Limb (tissue), 2 donors: Measurements from ENCODE around the gene LRRN2.
A peak's percentile ranks its signal among the peaks of the same experiment; 100 is the strongest.

Experiments used
- DNase-seq, 2 donors: peaks; one replicate each; pipeline ENCODE4 v3.0.0-alpha.2; 2016; ENCODE audit errors: extremely low spot score in 2 of 2

LRRN2 gene

DNA sequence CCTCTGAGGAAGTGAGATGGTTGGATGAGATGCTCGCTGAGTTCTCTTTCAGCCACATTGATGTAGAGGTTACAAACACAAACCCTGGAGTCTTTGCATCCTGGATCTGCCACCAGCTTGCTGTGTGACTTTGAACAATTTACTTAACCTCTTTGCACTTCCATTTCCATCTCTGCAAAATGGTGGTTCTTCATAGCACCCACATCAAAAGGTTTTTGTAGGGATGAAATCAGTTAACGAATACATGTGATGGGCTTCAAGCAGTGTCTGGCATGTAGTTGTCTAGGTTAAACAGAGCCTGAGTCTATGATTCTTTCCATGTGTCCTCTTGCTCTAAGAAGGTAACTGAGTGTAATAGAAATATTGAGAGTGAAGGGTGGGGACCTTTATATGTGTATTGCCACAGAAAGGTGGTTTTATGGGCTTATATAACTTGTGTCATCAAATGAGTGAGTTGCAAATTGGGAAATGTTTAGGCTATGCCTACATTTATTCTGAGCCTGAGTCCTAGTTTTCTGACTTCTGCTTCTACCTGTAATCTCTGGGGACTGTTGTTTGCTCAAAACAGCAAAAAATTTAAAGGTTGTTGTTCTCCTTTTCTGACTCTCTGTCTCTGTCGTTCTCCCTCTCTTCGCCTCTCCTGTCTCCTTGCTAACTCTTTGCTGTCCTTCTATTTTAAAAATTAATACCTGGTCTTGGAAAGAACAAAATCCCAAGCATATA lies 27.3 kb upstream of the LRRN2 start:
- no peak for DNase-seq

DNA sequence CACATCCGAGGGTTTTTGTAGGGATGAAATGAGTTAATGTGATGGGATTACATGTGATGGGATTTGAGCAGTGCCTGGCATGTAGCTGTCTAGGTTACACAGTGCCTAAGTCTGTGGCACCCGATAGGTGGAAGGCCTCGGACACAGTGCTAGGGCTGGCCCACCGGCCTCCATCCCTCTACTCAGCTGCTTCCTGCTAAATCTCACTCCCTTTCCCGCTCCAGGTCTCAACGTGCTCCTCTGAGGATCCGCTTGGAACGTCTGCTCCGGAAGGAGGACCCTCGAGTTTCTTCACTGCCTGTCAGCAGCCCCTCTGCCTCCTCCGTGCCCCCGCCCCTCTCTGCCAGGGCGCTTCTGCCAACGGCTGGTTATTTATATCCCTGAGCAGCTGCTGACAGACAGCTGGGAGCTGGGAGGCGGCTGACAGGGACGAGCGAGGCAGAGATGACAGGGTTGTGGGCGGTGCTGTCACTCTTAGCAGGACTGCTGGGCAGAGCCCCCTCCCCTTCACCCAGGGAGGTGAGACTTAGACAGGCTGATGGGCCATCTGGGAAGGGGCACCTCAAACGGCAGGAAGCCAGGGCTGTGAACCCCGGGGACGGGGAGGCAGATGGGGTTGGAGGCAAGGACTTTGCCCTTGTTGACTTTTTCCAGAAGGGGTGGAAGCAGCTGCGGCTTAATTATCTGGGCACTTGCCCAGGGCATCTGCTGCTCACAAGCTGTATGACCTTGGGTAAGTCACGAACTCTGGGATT lies 26.6 kb upstream of the LRRN2 start:
- peak; percentile 66 to 71 for DNase-seq

DNA sequence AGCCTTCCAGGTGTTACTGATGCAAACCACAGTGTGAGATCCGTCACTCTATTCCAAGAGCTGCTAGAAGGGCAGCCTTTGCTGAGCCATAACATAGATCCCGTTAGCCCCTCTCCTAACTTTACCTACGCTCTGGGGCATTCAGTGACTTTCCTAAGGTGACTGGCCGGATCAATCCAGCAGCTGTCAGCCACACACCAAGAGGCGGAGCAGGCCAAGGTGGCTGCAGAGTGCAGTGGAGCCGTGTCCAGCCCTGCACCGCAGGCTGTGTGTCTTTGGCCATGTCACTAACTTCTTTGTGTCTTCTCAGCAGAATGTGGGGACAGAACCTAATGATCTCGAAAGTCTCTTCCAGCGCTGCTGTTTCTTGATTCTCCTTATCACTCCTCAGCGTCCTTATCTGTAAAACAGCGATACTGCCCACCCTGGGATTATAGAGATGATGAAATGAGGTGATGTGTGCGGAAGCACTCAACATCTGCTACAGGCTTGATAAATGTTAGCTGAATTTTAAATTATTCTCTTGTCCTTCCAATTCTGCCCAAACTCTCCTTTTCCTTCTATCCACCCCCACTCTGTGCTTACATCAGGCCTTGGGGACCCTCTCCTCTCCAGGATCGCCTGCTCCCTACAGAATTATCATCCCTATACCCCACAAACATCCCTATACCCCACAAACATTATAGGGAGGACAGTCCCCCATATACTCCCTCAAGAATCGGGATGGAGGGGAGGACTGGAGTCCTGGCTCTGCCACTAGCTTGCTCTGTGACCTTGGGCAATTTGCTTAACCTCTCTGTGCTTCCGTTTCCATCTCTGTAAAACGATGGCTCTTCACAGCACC lies 25.8 kb upstream of the LRRN2 start:
- no peak for DNase-seq

DNA sequence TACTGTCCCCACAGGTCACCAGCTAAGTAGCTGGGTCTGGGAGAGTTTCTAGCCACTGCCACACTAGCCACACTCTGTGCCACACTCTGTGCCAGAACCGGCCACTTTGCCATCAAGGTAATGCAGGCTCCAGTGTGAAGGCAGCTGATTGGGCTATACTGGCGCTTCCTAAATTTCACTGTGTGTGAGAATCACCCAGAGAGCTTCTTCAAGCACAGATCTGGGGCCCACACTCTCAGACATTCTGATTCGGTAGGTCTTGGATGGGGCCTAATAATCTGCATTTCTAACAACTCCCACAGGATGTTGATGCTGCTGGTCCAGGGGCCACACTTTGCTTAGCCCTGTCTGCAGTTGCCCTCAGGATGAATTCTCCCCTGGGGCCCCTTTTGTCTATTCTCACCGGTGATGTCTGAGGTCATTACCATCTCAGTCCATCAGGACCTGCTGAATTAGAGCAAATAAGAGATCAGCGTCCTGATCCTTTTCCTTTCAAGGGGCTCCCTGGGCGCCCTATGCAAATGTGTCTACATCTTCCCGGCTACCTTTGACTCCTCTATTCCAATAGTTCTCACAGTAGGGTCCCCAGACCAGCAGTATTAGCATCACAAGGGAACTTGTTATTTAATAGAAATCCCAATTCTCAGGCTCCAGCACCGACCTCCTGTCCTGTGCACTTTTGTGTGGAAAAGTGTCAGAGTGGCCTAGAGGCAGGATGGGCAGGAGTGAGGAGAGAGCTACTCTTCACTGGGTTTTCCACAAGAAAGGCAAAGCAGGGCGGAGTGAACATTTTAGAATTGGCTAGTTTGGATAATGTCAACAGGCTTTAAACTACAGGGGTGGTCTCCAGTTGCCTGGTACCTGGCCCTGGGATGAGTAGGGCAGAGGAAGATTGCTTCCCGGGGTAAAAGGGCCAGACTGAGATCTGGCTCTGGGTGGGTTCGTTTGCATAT lies 24.7 kb upstream of the LRRN2 start:
- DNase-seq = no peak

DNA sequence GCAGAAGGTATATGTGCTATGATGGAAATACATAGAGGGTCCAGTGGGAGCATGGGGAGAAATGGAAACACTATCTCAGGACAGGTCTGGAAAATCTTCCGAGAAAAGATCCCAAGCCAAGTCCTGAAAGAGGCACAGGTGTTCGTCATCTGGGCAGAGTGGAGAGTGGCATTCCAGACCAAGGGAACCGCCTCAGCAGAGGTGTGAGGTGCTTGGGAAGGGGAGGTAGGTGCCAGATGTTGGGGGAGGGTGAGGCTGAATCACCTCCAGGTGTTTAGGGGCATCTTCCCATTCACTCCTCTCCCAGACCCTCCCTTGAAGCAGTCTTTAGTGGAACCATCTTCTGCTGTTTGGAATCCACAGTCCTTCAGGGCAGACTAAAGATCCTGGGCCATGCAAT lies 23.5 kb upstream of the LRRN2 start:
- DNase-seq = no peak

DNA sequence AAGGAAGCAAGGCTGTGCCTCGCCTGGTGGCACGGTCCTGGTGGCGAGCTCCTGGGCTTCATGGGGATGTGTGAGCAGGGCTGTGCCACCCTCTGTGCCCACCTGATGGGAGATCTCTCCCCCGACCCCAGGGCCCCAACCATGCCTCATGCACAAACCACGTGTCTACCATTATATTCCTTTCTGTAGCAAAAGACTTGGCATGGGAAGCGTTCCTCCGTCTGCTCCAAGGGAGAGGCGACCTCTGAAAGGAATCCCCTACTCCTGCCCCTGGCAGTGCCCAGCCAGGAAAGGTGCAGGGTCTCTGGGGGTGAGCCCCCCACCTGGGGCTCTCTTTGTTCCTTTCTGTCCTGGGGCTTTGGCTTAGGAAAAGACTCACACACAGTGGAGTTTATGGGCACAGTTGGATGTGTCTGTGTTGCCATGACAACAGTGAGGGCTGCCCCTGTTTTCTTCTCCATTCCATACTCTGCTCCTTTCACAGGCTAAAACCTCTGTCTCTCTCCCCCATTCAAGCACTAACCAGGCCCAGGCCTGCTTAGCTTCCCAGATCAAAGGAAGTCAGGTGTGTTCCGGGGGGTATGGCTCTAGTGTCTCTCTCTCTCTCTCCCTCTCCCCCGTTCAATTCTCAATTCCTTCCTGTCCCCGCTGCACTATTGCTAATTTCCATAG lies 21.4 kb upstream of the LRRN2 start:
- DNase-seq = peak in 1 of 2 donors; percentile 60

DNA sequence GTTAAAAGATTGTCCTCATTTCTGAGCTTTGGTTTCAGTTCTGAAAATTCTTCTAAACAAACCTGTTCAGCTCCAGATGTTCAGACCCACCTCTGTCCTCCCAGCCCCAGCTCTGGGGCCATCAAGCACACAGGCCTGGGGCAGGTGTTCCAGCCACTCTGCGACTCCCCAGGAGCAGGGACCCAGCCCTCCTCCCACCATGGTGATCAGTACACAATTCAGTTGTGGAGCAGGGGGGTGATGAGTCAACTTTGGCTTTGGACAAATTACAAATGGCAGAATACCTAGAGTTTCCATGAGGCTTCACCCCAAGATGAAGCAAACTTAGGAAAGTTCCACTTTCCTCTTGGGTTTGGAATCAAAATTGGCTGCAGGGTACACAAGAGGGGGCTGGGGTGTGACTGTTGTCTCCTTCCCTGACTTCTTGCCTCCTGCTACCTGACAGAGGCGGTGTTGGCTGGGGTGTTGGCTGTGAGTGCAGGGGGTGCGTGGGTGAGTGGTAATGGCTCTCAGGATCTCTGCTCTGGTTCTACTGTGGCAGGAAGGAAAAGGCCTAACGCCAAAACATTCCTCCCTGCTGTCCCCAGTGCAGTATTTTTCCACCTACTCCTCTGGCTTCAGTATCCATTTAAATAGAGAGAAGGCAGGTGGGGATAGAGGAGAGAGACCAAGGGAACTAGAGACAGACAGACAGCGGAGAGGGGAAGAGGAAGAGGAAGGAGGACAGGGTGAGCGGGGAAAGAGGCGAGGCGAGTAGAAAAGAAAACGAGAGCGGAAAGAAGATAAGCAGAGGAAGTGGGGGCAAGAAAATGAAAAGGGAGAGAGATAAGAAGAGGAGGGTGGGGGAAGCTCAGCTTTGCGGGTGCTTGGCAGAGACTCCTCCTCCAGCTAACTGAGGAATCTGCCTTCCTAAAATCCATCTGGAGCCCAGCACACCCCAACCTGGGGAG lies 20.6 kb upstream of the LRRN2 start:
- no peak for DNase-seq

DNA sequence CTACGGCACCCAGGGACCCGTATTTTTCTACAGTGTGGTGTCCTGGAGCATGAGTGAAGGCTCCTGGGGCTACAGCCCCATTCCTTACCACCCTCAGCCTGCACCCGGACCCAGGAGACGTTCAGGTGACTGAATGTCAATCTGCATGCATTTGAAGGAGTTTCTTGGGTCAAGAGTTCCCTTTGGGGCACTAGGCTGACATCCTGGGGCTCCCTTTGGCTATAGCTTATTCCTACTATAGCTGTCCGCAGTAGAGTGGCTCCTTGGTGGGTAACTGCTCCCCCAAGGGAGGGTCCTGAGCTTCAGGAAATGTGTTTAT lies 19.9 kb upstream of the LRRN2 start:
- DNase-seq = no peak

DNA sequence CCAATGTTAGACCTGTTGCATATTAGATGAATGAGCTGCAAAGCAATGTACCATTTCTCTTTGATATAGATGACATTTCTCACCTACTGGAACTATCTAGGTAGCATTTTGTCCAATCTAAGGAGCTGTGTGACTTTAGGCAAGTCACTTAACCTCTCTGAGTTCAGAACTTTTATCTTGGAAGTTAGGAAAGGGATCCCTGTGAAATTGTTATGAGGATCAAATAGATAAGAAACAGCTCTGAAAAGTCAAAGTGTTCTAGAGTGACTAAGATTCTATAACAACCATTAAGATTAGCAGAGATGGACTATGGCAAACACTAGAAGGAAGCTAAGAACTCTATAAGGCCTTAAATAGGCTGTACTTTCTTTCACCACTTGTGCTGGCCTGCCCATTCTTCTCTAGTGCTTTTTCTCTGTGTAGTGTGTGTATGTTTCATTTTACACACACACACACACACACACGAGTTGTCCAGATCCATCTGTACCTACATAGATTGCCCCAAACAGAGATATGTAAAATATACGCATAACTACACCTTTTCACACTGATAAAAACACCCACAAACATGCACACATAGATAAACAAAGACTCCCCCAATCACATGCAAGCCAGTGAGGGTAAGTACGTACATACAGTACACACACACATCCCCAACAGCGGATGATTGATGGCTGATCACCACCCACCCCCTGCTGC lies 19.4 kb upstream of the LRRN2 start:
- DNase-seq = no peak

DNA sequence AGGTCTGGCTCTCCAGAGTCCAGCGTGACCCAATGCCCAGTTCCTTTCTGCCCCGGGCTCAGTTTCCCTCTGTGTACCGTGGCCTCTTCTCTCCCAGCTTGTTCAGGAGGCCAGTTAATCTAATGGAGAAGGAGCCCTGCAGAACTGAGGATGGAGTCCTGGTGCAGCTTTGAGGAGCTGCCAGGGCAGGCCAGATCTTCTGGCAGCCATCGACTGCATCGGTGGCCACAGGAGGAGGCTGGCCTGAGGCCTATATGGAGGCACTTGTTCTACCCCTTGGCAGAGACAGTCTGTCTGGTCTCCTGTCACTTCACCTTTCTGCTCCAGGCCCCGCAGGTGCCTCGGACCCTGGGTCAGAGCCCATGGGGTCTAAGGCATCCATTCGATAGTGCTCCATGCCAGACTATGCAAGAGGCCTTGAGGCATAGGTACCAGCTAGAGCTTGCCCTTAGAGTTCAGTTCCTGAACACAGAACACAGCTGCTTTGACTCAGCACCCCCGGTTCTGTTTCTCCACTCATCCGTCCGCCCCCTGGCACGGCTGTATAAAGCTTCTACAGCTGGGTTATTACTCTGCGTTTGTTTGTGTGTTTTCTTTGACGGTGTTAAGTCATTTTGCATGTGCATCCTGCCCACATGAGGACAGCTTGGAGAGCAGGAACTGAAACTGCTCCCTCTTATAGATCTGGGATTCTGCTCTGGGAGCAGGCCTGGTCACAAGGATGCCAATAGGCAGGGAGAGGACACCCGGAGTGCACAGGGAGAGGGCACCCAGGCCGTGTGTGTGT lies 18.5 kb upstream of the LRRN2 start:
- DNase-seq = no peak

DNA sequence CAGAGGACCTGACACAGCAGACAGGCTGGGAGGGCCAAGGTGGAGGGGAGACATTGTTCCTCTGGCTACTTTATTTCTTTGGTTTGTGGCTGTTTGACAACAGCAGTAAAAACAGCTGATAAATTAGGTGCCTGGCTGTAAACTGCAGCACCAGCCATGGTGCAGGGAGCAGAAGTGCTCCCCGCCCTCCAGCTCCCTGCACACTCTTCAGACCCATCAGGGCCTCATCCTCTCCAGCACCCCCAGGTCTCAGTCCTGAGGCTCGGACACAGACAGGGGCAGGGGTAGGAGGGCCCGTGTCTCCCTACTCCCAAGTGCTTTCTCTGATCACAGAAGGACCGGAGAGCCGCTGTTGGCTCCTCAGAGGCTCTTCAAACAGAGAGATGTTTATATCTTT lies 17.7 kb upstream of the LRRN2 start:
- DNase-seq = no peak

DNA sequence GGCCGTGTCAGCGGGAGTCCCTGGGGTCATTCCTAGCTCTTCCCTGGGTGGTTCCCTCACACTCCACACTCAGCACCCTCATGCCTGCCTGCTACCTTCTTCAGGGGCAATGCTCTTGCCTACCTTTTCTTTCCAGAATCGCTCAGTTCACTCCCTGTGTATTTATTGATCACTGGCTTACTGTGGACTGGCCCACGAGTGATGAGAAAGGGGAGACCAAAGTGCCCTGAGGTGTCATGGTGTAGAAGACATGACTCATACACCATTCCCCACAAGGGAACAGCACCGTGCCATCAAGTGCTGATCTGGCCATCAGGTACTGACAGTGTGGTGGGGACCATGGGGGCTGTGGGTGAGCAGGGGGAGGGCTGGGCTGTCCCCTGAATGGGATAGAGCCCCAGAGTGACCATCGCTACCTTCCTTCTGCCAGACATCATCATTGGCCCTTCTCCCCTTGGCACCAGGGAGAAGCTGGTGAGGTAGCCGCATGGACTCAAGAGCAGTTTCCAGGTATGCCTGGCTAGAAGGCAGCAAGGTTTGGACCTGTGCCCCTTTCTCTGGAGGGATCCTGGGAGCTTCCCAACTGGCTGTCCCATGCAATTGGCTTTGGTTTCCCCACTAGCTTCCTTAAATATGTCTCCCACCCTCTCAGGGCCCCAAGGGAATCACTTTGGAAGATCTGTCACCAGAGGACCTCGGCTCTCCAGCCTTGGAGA lies 17.2 kb upstream of the LRRN2 start:
- no peak for DNase-seq

DNA sequence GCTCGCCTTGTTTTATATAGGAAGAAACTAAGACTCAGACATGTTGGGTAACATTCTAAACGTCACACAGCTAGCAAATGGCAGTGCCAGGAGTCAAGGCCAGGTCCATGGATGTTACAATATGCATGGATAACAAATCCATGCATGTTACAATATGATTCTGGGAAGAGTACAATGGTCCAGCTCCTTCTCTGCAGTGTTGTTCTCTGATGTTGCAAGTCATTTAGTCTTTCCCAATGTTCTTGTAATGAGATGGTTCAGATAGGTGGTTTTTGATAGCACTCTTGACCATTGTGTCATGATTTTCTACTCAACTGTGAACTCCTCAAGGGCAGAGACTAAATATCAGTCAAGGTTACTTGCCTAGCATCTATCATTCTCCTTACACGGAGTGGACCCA lies 15.7 kb upstream of the LRRN2 start:
- no peak for DNase-seq

DNA sequence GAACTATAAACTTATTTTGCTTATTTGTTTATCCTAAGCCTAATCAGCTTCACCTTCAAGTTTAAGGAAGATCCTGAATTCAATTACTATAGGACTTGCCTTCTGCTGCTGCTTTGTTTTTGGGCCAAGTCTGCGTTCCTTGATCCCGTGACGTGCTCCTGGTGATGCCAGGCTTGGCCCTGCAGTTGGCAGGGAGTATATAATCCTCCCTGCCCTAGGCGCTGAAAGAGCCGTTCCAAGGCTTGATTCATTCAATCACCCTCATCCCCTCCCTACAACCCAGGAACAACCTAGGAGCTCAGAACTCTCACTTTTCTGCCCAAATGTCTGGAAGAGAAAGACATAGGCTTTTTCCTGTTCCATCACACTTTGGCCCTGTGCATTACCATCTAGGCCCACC lies 12.4 kb upstream of the LRRN2 start:
- DNase-seq = no peak

DNA sequence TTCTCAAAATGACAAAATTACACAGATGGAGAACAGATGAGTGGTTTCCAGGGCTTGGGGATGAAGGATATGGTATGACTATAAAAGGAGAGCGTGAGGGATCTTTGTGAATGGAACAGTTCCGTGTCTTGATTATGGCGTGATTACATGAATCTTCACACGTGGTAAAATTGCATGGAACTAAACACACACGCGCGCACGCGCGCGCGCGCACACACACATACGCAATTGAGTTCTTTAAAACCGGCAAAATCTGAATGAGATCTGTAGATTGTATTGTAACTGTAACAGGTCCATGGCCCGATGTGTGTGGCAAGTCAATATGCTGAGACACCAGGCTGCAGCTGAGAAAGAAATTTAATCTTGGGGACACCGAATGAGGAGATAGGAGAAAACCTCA lies 11.1 kb upstream of the LRRN2 start:
- DNase-seq = no peak

DNA sequence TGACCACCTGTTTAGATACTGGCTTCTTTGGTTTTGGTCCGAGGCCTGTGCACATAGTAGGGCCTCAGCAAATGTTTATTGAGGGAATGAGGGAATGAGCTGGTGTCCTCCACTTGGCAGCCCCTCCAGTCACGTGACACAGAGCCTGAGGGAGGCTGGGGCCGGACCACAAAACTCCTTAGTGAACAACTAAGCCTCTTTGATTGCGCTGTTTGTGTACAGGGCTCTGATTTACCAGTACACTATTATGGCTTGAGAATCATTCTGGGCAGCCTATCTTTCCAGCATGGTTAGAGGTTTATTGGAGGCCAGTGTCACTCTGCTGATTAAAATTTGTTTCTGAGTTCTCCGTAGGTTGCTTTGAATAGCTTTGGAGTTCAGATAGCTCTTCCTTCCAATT lies 10.2 kb upstream of the LRRN2 start:
- DNase-seq = no peak

DNA sequence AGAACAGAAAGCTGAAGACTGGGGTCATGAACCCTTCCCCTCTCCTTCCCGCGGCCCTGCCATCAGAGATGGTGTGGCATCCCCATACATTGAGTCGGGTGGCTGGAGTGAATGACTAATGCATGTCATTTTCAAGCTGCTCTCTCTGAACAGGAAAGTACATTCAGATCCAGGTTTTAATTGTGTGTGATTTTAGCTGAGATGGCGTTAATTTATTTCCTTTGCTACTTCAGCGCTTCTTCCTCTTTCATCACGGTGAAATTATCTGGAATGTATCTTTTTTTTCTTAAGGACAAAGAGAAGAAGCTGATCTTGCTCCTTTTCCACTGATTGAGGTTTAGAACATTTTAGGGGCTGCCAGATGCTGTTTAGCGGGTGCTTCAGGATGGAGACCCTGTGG lies 8.6 kb upstream of the LRRN2 start:
- DNase-seq = no peak
